Esophagus muscularis mucosa (tissue), 4 donors: ENCODE data around the gene SEMA5B. TPM values are rescaled to one million over a fixed set of nuclear protein-coding genes. Genes with fewer than 3 reads are reported as not detected.

Experiments used
- DNase-seq: peaks from one replicate; pipeline ENCODE4 v3.0.0-alpha.2; 2017; ENCODE audit errors: extremely low spot score
- H3K27ac ChIP-seq, 4 donors: fragments of 200-600 bp; sonication (generic); replicated peaks in 1 of 4; 1 replicate in 3 of 4; 2 replicates in 1 of 4; pipeline ENCODE4 v1.5.1; 2016 to 2019; ENCODE audit warnings: mild to moderate bottlenecking in 1 of 4
- H3K27me3 ChIP-seq, 4 donors: fragments of 200-600 bp; sonication (generic); one replicate each; pipeline versions ENCODE4 v1.5.1 to v1.6.0; 2016 to 2019
- H3K36me3 ChIP-seq, 4 donors: fragments of 200-600 bp; sonication (generic); one replicate each; pipeline ENCODE4 v1.5.1; 2016 to 2019
- H3K4me1 ChIP-seq, 4 donors: fragments of 200-600 bp; sonication (generic); one replicate each; pipeline ENCODE4 v1.5.1; 2016 to 2019
- H3K4me3 ChIP-seq, 4 donors: fragments of 200-600 bp; sonication (generic); 1 replicate in 2 of 4; 2 replicates in 2 of 4; pipeline ENCODE4 v1.5.1; 2016 to 2019; ENCODE audit warnings: mild to moderate bottlenecking in 4 of 4, moderate library complexity in 1 of 4
- H3K9me3 ChIP-seq, 4 donors: fragments of 200-600 bp; sonication (generic); 1 replicate in 3 of 4; 2 replicates in 1 of 4; pipeline ENCODE4 v1.5.1; 2016 to 2019
- EP300 ChIP-seq: sonication (generic); formaldehyde crosslinking; IDR thresholded peaks from one replicate; pipeline ENCODE4 v1.6.1; 2017; ENCODE audit warnings: antibody characterized with exemption
- POLR2A ChIP-seq: fragments of 450-650 bp; IDR thresholded peaks from one replicate; pipeline ENCODE4 v1.6.1; 2017; ENCODE audit warnings: antibody characterized with exemption, moderate library complexity, mild to moderate bottlenecking, low read depth
- POLR2AphosphoS5 ChIP-seq, 2 donors: sonication (generic); formaldehyde crosslinking; IDR thresholded peaks; one replicate each; pipeline ENCODE4 v1.6.1; 2017; ENCODE audit warnings: antibody characterized with exemption in 2 of 2
- WGBS: methylation state at CpG from one replicate; pipeline ENCODE4 v1.1.5; 2018; 5-methylcytosine and 5-hydroxymethylcytosine counted together
- intact Hi-C: fragments of 100-400 bp; cut with DNase I; formaldehyde crosslinking; loops from one replicate; pipeline ENCODE4 v1.15.1; 2023
- total RNA-seq, 4 donors: library from RNA; depleted of rRNA; stranded (reverse); fragments of >200 nt; gene quantifications; one replicate each; pipeline versions ENCODE4 v1.1.0 to v1.2.1, GENCODE V29; 2016
- TF ChIP-seq, protein P1 (sequence below), 3 experiments: fragments of 200-600 bp in 2 of 3; fragments of 450-650 bp in 1 of 3; sonication (generic) in 2 of 3; IDR thresholded peaks; one replicate each; pipeline ENCODE4 v1.5.1; 2017 to 2019; ENCODE audit warnings: antibody characterized with exemption in 3 of 3, mild to moderate bottlenecking in 2 of 3, moderate library complexity in 1 of 3

The SEMA5B gene
- total RNA-seq, 4 donors from 2014 or later: under 0.01 to 1.6 (median 0.34) TPM

DNA sequence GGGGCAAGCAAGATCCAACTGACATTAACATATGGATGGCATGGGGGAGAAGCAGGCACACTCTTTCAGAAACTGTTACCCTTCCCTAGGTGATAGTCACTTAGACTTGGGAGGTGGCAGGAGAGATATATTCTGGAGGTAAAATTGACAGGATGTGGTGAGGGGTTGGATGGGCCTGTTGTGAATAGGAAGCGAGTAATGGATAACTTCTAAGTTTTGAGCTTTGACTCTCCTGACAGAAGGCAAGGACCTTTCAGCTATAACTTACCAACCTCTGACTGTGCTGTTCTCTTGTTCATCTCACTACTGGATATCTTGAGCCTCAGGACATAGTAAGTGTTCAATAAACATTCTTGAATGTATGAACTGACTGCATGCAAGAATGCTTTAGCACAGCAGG lies 37.4 kb upstream of the SEMA5B start:
- no peaks in the 10 kb centered on the region for H3K27me3 ChIP-seq
- no peak for DNase-seq
- H3K4me3 ChIP-seq: no peak overlapping the region
- intact Hi-C loops: loop anchor here (10.0 kb wide), 1 partner anchor 140 kb away; the partner anchor contains the start of gene SEC22A
- 0% methylated on average over 1 of the region's 1 CpG for WGBS
- no peak overlapping the region for H3K27ac ChIP-seq
- no peaks in the 10 kb centered on the region for H3K36me3 ChIP-seq
- TF ChIP-seq EP300 (no peak), POLR2AphosphoS5 (IDR thresholded peaks at IDR 0.05) (no peak), POLR2A (no peak)
- TF ChIP-seq, protein P1, sequence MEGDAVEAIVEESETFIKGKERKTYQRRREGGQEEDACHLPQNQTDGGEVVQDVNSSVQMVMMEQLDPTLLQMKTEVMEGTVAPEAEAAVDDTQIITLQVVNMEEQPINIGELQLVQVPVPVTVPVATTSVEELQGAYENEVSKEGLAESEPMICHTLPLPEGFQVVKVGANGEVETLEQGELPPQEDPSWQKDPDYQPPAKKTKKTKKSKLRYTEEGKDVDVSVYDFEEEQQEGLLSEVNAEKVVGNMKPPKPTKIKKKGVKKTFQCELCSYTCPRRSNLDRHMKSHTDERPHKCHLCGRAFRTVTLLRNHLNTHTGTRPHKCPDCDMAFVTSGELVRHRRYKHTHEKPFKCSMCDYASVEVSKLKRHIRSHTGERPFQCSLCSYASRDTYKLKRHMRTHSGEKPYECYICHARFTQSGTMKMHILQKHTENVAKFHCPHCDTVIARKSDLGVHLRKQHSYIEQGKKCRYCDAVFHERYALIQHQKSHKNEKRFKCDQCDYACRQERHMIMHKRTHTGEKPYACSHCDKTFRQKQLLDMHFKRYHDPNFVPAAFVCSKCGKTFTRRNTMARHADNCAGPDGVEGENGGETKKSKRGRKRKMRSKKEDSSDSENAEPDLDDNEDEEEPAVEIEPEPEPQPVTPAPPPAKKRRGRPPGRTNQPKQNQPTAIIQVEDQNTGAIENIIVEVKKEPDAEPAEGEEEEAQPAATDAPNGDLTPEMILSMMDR (IDR thresholded peaks at IDR 0.05): no peak
- no peaks in the 10 kb centered on the region for H3K9me3 ChIP-seq
- H3K4me1 ChIP-seq: peaks cover 19 to 27% (median 23%) of the 10 kb centered on the region in 4 donors

DNA sequence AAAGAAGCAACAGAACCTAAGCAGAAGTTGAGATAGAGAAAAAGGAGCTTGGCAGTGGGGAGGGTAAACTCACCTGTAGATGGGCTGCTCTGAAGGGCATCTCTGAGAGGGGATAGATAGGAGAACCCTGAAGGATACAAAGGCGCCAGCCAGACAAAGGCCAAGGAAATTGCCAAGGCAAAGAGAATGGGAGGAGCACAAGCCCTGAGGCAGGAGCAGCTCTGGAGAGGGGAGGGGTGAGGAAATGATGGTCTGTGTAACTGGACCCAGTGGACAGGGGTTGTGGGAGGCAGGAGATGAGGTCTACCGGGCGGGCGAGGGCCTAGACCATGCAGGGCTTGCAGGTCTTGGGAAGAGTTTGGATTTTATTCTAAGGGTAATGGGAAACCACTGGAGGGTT lies 36.9 kb upstream of the SEMA5B start:
- Histone ChIP-seq H3K36me3 (no peaks in the 10 kb centered on the region), H3K4me1 (peaks cover 19 to 27% (median 23%) of the 10 kb centered on the region in 4 donors), H3K4me3 (no peak overlapping the region), H3K27me3 (no peaks in the 10 kb centered on the region), H3K27ac (no peak overlapping the region), H3K9me3 (no peaks in the 10 kb centered on the region)
- WGBS: 96% methylated on average over 4 of the region's 4 CpGs
- TF ChIP-seq, protein P1 (IDR thresholded peaks at IDR 0.05): no peak
- TF ChIP-seq EP300 (no peak), POLR2AphosphoS5 (IDR thresholded peaks at IDR 0.05) (no peak), POLR2A (no peak)
- intact Hi-C loops: loop anchor here (10.0 kb wide), 1 partner anchor 140 kb away; the partner anchor contains the start of gene SEC22A
- no peak for DNase-seq

DNA sequence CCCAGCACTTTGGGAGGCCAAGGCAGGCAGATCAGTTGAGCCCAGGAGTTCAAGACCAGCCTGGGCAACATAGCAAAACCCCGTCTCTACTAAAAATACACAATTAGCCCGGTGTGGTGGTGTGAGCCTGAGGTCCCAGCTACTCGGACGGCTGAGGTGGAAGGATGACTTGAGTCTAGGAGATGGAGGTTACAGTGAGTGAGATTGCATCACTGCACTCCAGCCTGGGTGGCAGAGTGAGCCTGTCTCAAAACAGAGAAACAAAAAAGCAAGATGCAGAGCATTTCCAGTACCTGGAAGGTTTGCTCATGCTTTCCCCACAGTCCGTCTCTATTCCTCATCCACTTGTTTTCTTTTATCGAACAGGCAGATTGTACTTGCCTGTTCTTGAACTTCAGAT lies 35.5 kb upstream of the SEMA5B start:
- DNase-seq: no peak
- 92% methylated on average over 6 of the region's 6 CpGs for WGBS

DNA sequence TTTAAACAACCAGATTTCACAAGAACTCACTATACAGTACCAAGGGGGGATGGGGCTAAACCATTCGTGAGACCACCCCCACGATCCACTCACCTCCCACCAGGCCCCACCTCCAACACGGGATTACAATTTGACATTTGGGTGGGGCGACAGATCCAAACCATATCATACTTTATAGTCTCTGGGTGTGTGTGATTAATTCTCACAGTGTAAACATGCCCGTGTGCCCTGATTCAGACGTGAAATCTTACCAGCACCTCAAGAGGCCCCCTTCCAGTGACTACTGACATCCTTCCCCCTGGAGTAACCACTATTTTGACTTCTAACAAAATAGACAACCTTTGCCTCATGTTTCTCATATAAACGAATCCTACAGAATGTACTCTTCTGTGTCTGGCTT lies 34.3 kb upstream of the SEMA5B start:
- intact Hi-C loops: loop anchor here (10.0 kb wide), 1 partner anchor 143 kb away; the partner anchor contains the start of gene SEC22A
- H3K4me1 ChIP-seq: peaks cover 4 to 8% (median 6%) of the 10 kb centered on the region in 4 donors
- WGBS: 81% methylated on average over 7 of the region's 7 CpGs

More for the DNA sequence above, 35.5 kb upstream of the SEMA5B start:
- intact Hi-C loops: loop anchor here (10.0 kb wide), 1 partner anchor 142 kb away; the partner anchor contains the start of gene SEC22A
- Histone ChIP-seq H3K36me3 (no peaks in the 10 kb centered on the region), H3K27me3 (no peaks in the 10 kb centered on the region), H3K27ac (no peak overlapping the region), H3K9me3 (no peaks in the 10 kb centered on the region), H3K4me3 (no peak overlapping the region), H3K4me1 (peaks cover 10 to 15% (median 13%) of the 10 kb centered on the region in 4 donors)
- TF ChIP-seq EP300 (no peak), POLR2AphosphoS5 (IDR thresholded peaks at IDR 0.05) (no peak), POLR2A (no peak)
- TF ChIP-seq, protein P1 (IDR thresholded peaks at IDR 0.05): no peak

More for the DNA sequence above, 34.3 kb upstream of the SEMA5B start:
- H3K4me3 ChIP-seq: no peak overlapping the region
- H3K36me3 ChIP-seq: no peaks in the 10 kb centered on the region
- DNase-seq: no peak
- no peak for TF ChIP-seq POLR2A
- TF ChIP-seq, protein P1 (IDR thresholded peaks at IDR 0.05): no peak
- TF ChIP-seq POLR2AphosphoS5 (IDR thresholded peaks at IDR 0.05): no peak
- no peak for TF ChIP-seq EP300
- no peaks in the 10 kb centered on the region for H3K27me3 ChIP-seq
- no peak overlapping the region for H3K27ac ChIP-seq
- H3K9me3 ChIP-seq: no peaks in the 10 kb centered on the region
